Activated CD8-positive, alpha-beta memory T cell treated with anti-CD3 and anti-CD28 coated beads, Interleukin-2, amount 50 U/mL, for 48 hours (primary cell): ENCODE results near the gene IFI27L1.

Source experiments
- DNase-seq: peaks from one replicate; pipeline ENCODE4 v3.0.0-alpha.2; 2020

Gene IFI27L1

GRCh38 chr14:94081386-94081820 lies 293 bp downstream of the IFI27L1 start:
- no peak for DNase-seq

- no peak for DNase-seq
Observed at GRCh38 chr14:94087891-94088290, 6.8 kb downstream of the IFI27L1 start.

GRCh38 chr14:94088516-94088915 lies 7.4 kb downstream of the IFI27L1 start:
- no peak for DNase-seq

- DNase-seq = no peak
Observed at GRCh38 chr14:94089479-94089878, 8.4 kb downstream of the IFI27L1 start.

- no peak for DNase-seq
Observed at GRCh38 chr14:94093418-94093817, 12.3 kb downstream of the IFI27L1 start.

GRCh38 chr14:94097091-94097490 lies 16.0 kb downstream of the IFI27L1 start:
- no peak for DNase-seq

- no peak for DNase-seq
Observed at GRCh38 chr14:94098326-94098992, 17.3 kb downstream of the IFI27L1 start.

- DNase-seq = no peak
Observed at GRCh38 chr14:94099006-94099405, 17.9 kb downstream of the IFI27L1 start.

- DNase-seq = no peak
Observed at GRCh38 chr14:94100847-94101246, 19.7 kb downstream of the IFI27L1 start.

- DNase-seq = no peak
Observed at GRCh38 chr14:94101748-94102147, 20.6 kb downstream of the IFI27L1 start.

- no peak for DNase-seq
Observed at GRCh38 chr14:94102768-94103482, 21.8 kb downstream of the IFI27L1 start.

- no peak for DNase-seq
Observed at GRCh38 chr14:94103554-94104150, 22.5 kb downstream of the IFI27L1 start.

GRCh38 chr14:94104731-94105130 lies 23.6 kb downstream of the IFI27L1 start:
- no peak for DNase-seq

GRCh38 chr14:94109915-94110250 lies 28.8 kb downstream of the IFI27L1 start:
- peak; percentile 28 for DNase-seq

GRCh38 chr14:94110552-94111181 lies 29.6 kb downstream of the IFI27L1 start, which contains the start of gene IFI27:
IFI27 (plus strand) TSS chr14:94110736.
- peak; percentile 29 for DNase-seq

GRCh38 chr14:94111276-94112095 lies 30.4 kb downstream of the IFI27L1 start:
- peak; percentile 44 for DNase-seq

- peak; percentile 45 for DNase-seq
Observed at GRCh38 chr14:94112513-94113063, 31.5 kb downstream of the IFI27L1 start.

- DNase-seq = peak; percentile 26
Observed at GRCh38 chr14:94113073-94113472, 32.0 kb downstream of the IFI27L1 start.

- DNase-seq = peak; percentile 18
Observed at GRCh38 chr14:94113490-94113889, 32.4 kb downstream of the IFI27L1 start.

- DNase-seq = no peak
Observed at GRCh38 chr14:94113908-94114588, 32.9 kb downstream of the IFI27L1 start.

GRCh38 chr14:94114589-94115057 lies 33.5 kb downstream of the IFI27L1 start:
- DNase-seq = no peak
